Effector CD8-positive, alpha-beta T cell (primary cell): ENCODE results near the gene ENPEP.

Experiments used
- DNase-seq: peaks from one replicate; lab custom pipeline; 2025; lab: John Stamatoyannopoulos, UW

Gene ENPEP

DNA sequence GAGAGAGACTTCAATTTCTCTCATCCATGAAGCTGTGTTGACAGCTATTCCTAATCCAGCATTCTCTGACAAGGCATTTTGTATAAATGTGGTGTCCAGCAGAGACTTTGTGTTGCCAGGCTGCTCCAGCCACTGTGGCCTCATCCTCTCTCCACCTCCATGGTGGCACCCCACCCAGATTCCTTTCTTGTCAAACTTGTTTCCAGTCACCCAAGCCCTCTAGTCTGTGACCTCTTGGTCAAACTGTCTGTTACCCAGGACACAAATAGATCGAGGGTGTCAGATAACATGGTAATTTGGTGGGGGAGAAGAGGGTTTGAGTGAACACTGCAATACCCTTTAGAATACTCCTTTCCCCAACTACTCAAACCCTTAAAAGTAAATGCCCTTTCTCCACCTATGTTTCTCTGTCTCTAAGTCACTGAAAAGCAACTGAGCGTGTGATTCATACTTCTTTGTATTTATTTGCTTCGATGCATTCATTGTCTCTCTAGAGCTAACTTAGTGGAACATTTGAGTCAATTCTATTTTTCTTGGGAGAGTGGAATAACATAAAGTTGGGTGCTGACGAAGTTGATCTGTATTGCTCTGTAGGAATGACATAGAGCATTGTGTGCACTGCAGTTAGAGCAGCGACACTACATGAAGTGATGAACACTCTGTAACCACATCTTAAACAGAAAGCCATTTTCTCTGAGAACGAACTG is 133.2 kb downstream of the ENPEP start:
- DNase-seq = no peak

DNA sequence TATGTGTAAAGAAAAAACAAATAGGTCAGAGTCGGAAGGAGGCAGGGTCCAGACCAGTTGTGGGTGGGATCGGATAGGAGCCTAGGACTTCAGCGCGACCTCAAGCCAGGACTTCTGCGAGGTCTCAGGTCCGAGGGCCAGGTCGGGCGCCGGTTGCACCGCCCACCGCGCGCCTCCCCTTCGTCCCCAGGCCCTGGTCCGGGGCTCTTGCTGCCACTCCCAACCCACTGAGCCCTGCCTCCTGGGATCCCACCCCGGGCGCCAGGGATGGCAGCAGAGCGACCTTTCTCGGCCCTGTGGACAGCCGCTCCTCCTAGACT is 134.6 kb downstream of the ENPEP start:
- DNase-seq = no peak

DNA sequence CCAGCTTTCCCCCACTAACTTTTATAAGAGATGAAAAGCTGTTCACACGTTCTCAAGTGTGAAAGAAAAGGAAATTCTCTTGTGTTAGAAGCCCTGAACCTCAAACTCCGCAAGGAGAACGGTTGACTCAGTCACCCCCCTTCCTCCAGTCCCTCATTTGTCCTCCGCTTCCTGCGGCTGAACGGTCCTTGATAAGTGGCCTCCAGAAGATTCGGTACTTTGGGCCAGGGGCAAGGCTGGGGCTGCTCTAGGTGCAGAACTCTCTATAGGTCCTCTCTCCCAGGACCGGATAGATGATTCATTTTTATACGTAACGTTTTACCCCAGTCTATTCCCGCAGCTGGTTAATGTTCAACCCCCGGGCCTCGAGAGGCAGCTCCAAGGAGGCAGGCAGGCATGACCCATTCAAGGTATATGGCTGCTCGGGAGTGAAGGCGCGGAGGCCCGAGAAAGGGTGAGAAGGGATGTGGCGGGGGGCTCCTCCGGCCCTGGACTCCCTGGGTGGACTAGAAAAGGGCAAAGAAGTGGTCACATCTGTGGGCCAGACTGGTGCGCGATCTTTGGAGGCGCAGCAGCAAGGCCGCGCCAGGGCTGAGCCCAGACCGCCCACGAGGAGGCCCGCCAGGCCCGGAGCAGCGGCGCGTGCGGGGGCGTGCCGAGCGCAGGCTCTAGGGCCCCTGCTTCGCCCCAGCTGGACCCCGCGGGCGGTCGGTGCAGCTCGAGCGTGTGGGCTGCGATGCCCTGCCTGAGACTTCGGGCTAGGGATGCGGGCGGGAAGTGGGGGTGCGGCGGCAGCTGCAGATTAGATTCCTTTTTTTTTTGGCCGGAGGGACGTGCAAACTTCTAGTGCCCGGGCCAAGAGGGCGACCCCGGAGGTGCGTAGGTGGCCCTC is 135.2 kb downstream of the ENPEP start:
- no peak for DNase-seq

DNA sequence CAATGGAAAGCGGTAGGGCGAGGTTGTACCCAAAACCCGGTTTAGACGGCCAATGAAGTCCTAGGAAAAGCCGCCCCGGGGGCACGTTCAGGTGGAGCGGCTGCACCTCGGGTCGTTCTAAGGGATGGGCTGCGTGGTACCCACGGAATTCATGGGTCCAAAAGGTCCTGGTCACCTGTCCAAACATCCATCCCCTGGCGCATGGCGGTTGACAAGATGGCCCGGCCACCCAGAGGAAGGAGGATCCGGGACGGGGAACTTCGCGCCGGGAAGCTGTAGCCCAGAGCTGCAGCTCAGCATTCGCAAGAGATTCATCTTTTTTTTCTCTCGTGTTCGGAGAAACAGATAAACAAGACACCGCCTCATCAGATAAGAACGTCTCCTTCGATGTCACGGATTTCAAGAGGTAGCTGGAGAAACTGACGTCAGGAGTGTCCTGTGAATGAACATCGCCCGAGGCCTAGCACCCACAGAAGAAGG is 136.1 kb downstream of the ENPEP start:
- DNase-seq = no peak

DNA sequence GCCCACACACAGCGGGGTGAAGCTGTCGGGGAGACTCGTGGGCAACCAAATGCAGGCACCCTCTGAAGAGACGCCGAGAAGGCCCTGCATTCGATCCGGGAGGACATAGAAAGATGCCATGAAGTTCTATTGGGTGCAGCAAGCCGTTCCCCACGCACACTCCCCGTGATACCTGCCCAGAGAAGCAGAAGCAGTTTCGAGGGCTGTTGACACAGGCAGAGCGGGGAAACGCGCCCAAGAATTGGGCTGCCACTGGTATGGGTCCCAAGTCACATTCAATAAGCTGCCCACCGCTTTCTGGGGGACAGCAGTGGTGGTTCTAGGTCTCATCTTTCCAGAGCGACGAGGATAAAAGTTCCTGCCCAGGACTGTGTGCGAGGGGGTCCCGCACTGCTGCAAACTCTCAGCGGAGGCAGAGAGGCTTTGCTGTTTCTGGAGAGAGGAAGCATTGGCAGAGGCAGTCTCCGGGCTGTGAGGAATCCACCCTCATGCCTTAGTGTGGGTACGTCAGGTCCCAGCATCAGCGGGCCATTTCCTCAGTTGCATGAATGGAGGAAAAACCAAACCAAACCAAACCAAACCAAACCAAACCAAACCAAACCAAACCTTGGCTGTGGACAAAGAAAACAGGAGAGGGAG is 136.8 kb downstream of the ENPEP start:
- DNase-seq = no peak

DNA sequence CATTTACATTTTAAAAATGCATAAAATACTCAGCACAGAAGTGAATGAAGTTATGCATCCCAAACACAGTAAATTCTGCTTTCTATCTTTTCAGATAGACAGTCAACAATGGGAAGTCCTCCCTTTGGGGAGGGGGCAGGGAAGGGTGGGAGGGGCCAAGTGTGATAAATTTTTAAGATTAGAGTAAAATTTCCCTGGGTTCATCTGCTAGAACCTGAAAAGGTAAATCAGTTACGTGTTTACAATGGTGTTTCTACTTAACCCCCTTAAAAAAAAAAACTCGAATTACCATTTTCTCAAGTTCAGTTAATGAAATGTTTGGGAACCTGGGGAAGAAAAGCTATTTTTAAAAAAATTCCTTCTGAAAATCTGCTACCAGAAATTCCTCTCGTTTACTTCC is 137.8 kb downstream of the ENPEP start:
- DNase-seq = no peak

DNA sequence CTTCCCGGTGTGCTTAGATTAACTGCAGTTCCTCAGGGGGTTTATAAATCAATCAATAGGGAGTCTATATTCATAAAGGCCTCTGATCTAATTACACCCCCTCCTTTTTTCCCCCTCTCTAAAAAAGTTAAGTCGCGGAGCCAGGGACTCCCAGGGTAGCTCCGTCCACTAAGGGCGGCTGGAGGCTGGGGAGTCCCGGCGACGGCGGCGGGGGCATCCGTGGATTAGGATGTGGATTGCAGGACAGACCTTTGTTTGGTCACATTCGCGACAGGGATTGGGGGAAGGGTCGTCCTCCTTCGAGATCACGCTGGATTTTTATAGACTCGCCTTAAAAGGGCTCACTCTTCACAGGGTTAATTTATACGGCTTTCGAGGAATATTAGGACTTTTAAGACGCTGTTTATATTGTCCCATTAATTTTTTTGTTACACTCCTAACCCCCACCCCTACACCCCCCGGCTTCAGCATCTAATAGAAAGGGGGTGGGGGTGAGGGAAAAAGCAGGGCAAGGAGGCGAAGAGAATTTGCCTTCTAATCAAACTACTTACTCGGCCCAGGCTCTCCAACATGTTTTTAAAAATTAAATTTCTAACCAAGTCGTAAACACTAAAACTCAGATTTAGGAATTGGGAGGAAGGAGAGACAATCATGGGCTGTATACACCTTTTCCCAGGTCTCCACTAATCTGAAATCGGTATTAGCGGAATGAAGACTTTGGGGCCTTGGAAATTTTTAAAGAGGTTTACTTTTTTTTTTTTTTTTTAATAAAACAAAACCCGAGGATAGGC is 138.4 kb downstream of the ENPEP start:
- no peak for DNase-seq
